Glomerular endothelial cell (primary cell): Measurements from ENCODE around the gene ABCD1. TPM values are rescaled to one million over a fixed set of nuclear protein-coding genes. Genes with fewer than 3 reads are reported as not detected.
"Not testable (repeated sequence)": the region's sequence is repeated elsewhere in the genome, so short reads cannot be mapped to it uniquely, and the experiment has no call there.

Source experiments
- DNase-seq: peaks from one replicate; pipeline ENCODE4 v3.0.0-alpha.2; 2011; ENCODE audit warnings: low read depth, low spot score; ENCODE audit errors: extremely low read depth
- total RNA-seq: library from RNA; depleted of rRNA; stranded (reverse); fragments of >200 nt; gene quantifications from 2 replicates; pipeline ENCODE4 v1.2.3, GENCODE V29; 2015

The ABCD1 gene
- total RNA-seq, 1 donor from 2014 or later, result 20.9 TPM

DNA sequence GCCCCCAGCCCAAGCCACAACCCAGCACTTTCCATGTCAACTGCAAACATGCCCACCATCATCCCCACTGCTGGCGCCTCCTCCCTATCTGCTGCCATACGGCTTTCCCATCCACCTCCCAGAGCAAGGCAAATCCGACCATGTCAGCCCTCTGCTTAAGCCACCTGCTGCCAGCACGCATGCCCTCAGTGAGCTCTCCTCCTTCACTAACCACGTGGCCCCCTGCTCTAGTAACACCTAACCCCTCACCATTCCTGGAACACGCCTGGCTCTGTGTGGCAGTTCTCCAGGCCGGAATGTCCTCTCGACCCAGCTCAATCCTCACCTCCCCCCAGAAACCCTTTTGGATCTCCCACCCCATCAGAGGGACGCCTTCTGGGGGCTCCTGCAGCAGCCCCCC lies 17.9 kb upstream of the ABCD1 start:
- no peak for DNase-seq

DNA sequence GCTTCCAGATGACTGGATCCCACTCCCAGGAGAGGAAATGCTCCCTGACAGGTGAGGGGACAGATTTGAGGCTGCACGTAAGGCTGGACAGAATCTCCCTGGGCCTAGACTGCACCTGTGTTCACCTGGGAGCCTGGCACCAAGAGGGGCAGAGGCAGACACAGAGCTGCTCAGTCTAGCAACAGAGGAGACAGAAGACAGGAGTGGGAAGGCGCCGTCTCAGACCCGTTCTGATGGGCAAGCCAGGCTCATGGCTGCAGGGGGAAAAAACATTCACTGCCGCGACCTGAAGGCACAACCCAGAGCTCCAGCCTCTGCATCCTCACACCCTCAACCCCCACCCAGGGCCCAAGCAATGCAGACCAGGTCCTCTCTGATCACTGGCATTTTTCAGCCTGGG lies 17.2 kb upstream of the ABCD1 start:
- no peak for DNase-seq

DNA sequence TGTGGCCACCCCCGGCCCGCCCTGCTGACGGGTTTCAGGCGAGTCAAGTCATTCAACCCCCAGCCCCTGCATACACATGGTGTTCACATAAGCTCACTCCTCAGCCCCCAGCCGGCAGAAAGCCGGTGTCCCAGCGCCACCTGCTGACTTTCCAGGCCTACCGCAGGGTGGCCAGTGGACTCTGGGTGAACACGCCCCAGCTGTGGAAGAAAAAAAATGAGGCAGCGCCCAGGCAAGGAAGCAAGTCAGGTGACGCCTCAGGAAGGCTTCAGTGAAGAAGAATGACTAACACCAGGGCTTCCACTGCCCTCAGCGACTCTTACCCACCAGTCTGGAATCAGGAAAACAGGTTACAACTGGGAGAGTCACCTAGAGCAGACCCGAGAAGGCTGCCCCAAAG lies 16.2 kb upstream of the ABCD1 start:
- DNase-seq, result no peak

DNA sequence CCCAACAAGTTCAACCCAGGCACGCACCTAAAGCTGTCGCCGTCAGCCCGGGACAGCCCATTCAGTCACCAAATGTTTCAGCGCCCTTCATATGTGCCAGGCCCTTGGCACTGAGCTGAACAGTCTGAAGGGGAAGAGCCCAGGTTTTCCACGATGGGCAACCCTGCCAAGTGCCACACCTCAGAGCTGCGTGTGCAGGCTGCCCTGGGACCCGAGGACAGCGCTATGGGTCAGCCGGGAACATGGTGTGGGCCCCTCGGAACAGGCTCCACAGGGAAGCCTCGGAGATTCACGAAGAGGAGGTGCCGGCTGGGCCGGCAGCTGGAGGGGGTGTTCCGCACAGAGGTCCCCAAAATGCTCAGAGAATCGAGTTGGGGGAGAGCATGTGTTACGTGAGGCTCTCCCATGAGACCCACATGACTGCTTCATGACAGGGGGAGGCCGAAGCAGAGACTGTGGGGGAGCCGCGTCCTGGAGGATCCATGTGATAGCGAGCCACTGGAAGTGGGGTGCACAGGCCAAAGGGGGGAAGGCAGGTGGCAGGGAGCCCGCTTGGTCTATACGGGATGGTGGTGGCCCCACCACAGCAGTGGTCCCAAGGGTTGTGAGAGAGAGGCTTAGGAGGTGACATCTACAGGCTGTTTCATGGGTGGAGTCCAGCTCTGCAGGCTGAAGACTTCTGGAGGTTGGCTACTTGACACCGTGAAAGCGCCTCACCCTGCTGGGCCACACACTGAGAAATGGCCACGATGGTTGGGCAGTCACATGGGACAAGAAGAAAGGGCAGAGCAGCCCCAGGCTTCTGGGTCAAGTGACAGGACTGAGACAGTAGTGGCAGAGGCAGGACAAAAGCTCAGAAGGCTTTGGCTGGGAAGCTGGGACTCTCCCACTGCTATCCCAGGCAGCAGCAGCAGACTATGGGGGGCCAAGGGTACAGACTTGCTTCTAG lies 14.7 kb upstream of the ABCD1 start:
- no peak for DNase-seq

DNA sequence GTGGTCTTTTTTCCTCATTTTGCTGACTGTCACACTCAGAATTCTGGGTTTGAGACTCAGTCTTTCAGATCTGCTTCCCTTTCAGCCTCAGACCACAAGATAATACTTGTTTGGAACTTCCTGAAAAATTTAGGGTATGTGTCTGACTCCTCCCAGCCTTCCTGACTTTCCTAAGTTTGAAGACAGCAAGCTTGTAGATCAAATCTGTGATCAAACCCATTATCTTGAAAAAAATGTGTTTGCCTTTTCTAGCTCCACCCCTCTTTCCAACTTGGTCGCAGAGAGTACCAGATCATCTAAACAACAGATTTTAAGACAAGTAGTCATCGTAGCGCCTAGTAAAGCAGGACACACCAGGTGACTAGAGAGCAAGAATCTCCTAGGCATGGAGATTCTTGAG lies 10.4 kb upstream of the ABCD1 start:
- no peak for DNase-seq

DNA sequence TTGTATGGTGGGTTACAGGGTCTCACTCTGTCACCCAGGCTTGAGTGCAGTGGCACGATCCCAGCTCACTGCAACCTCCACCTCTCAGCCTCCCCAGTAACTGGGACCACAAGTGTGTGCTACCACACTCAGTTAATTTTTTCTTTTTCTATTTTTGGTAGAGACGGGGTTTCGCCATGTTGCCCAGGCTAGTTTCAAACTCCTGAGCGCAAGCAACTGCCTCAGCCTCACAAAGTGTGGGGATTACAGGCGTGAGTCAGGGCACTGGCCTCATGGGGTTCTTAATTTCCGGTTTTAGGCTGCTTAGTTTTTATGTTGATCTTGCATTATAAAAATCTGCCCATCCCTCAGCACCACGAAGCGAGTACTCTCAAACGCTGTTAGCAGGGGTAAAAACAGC lies 7.2 kb upstream of the ABCD1 start:
- no peak for DNase-seq

DNA sequence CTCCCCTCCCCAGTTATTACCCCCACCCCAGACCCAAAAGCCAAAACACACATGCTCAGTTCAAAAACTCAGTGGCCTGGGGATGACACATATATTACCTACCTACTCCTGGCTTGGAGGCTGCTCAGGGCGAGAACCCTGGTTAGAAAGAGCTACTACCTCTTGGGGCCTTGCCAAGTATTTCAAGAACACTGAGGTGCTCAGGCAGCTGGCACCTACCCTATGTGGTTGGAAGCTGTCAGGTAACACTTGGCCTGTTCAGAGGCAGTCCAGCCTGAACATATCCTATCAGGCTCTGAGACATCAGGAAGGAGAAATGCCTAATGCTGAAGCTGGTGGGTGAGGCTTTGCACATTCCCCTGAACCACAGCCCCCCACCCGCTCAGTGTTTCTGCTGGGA lies 5.4 kb upstream of the ABCD1 start:
- DNase-seq, result no peak

DNA sequence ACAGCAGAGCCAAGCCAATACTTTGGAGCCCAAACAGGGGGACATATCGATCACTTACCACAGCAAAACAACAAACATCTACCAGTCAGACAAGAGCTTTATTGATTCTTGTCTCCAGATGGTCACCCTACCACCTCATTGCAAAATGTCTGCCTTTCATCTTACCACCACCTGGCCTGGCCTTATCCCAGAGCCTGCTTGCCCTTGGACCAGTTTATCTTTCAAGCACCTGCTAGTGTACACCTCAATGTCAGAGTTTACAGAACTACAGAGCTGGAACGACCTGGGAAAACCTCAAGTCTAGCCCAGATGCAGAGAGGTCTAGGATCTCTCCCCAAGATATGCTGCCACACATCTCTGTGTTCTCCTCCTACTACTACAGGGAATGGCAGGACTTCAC lies 5.0 kb upstream of the ABCD1 start:
- no peak for DNase-seq

DNA sequence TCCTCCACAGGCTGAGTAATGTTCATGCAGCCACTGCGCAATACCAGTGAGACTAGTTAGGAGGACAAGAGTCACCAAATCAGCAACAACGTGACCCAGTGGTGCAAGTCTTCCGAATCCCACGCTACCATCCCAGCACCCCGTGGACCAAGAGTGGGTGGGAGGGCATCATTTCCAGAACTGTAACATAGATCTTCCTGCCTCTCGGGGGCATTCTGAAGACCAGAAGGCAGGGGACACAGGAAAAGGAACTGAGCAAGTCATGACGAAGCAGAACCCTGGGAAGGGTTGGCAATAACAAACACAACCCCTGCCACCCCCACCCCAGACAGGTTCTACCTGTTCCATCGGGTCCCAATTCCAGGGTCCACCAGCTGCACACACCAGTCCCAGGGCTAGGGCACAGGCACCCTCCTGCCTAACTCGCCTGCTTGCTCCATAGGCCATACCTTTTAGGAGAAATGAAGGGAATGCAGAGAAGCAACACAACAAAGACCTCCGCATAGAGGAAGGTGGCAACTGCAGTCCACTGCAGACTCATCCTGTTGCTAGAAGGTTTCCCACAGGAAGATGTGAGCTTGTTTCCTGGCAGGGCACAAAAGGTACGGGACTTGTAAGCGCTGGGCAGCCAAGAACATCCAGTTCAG lies 1.8 kb upstream of the ABCD1 start:
- DNase-seq, result no peak

DNA sequence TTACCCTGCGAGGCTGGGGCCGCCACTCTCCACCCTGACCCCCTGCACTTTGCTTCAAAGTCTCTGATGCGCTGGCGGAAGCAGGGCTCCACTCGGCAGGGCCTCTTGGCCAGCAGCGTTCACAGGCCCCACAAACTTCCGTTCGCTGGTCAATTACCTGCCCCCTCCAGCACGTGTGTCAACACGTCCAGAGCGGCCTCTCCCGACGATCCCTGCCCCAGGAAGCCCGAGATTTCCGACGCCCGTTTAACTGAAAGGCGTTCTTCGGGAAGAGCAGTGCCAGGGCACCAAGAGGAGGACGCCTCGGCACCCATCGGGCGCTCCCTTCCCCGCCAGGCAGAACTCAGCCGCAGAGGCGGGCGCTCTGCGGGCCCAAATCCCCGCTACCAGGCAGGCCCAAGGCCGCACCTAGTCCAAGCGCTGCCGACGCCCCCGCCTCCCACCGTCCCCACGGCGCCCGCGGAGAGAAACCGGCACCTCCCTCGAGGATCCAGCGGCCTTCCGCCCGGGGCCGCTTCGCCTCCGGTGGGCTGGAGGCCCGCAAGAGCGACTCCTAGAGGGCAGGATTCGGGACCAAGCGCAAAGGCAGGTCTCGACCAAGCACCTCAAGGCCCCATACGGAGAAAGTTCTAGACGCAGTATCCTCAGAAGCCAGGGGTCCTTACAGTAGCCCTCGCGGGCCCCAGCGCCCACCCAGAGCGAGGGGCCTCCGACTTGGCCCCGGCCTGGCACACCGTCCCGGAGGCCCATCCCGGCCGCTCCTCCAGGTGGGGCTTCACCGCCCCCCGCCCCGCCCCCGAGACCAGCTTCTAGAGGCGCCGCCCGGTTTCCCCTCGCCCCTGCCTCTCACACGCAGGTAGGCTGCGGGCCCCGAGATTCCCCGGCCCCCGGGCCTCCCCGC lies 1.1 kb upstream of the ABCD1 start:
- DNase-seq, result no peak

DNA sequence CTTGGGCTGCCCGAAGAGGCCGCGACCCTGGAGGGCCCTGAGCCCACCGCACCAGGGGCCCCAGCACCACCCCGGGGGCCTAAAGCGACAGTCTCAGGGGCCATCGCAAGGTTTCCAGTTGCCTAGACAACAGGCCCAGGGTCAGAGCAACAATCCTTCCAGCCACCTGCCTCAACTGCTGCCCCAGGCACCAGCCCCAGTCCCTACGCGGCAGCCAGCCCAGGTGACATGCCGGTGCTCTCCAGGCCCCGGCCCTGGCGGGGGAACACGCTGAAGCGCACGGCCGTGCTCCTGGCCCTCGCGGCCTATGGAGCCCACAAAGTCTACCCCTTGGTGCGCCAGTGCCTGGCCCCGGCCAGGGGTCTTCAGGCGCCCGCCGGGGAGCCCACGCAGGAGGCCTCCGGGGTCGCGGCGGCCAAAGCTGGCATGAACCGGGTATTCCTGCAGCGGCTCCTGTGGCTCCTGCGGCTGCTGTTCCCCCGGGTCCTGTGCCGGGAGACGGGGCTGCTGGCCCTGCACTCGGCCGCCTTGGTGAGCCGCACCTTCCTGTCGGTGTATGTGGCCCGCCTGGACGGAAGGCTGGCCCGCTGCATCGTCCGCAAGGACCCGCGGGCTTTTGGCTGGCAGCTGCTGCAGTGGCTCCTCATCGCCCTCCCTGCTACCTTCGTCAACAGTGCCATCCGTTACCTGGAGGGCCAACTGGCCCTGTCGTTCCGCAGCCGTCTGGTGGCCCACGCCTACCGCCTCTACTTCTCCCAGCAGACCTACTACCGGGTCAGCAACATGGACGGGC lies 579 bp downstream of the ABCD1 start:
- no peak for DNase-seq

DNA sequence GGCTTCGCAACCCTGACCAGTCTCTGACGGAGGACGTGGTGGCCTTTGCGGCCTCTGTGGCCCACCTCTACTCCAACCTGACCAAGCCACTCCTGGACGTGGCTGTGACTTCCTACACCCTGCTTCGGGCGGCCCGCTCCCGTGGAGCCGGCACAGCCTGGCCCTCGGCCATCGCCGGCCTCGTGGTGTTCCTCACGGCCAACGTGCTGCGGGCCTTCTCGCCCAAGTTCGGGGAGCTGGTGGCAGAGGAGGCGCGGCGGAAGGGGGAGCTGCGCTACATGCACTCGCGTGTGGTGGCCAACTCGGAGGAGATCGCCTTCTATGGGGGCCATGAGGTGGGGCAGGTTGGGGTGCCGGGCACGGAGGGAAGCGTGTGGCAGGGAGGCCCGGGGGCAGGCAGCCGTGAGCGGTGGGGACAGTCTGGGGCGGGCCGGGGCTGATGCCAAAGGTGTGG lies 1.2 kb downstream of the ABCD1 start:
- no peak for DNase-seq

DNA sequence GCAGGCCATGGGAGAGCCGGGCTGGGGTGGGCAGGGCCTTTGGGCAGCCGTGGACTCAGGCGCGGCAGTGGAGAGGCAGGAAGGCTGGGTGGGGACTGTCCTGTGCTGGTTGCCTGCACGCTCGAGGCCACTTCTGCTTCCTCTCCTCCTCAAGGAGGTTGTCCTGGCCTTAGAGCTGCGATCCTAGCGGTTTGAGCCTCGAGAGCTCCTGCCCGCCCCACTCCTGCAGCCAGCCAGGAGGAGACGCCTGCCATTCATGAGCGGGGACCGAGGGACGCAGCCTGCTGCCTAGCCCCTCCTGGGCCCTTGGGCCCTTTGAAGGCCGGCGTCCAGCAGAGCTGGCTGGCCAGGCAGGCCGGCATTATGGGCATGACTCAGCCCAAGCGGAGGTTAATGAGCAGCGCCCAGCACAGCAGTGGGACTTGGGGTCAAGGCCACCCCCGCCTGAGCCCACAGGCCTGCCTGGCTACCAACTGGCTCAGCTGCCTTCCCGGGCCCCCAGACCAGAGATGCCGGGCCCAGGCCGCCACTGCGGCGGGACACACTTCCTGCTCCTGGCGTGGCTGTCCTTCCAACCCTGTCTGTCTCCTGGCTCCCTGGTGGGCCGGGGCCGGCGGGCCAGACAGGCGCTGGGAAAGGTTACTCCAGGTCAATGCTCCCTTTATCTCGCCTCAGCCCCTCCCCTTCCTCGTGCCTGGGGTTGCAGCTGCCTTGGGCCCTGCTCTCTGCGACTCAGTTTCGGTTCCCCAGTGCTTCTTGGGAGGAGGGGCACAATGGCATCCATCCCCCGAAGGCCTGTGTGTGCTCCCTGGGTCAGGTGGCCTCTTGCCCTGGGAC lies 1.8 kb downstream of the ABCD1 start:
- no peak for DNase-seq

DNA sequence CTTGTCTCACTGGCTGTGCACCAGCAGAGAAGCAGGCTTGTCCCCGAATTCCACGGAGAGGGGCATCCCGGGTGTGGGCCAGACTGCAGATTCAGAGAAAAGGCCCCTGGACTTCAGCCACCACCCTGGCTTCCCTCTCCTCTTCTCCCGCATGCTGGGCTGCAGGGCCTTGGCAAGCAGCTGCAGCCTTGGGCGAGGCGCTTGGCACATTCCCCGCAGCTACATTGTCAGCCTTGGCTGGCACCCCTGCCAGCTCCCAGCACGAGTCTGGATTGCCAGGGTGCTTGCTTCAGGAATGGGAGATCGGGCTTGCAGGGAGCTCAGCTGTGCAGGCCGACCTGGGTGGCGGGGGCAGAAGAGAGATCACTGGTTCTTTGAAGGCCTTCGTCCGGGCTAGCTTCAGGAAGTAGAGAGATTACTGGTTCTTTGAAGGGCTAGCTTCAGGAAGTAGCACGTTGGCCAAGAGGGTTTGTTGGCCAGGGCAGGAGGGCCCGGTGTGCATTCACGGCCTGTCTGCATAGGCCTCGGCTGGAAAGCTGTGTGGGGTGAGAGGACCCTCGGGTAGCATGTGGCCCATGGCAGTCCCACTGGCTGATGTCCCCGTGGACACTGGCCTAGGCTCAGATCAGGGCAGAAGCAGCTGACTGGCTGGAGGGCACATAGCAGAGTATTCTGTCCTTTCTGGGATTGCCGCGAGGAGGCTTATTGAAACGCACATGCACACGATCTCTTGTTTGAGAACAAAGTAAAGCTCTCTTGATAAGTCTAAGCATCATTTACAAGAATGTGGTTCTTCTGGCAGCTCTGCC lies 2.7 kb downstream of the ABCD1 start:
- no peak for DNase-seq

DNA sequence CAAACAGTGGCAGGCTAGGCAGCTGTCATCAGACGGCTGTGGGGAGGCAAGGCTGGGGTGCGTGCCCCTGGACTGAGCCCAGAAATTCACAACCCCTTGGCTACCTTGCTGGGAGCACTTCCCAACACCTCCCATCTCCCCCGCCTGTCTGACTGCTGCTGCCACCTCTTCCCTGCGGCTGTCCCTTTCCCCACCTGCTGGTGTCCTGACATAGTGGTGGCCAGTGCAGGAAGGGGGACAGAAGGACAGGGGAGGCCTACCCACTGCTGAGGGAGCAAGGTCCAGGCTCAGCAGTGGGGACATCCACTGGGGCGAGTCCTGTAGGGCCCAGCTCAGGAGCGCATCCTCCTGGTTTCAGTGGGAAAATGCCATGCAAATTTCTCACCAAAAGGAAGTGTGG lies 3.4 kb downstream of the ABCD1 start:
- no peak for DNase-seq

DNA sequence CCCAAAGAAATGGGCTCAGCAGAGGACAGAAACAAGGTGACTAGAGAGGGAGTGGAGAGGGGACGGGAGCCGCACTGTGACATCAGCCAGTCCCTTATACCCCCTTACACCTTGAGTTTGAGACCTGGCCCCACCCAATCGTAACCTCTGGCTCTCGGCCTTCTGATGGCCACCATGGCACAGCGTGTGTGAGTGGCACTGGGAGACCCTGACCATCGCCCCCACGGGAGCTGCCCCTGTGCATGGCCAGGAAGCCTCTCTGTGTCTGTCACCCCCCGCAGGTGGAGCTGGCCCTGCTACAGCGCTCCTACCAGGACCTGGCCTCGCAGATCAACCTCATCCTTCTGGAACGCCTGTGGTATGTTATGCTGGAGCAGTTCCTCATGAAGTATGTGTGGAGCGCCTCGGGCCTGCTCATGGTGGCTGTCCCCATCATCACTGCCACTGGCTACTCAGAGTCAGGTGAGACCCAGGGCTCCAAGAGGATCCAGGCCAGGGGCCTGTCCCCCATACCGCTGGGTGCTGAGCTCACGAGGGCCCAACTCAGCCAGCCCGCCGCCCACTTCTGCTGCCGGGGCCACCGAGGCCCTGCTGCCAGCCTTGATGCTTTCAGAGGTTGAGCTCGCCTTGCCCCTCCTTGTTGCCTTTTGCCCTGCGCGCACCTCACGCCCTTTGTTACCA lies 4.4 kb downstream of the ABCD1 start:
- DNase-seq, result no peak

DNA sequence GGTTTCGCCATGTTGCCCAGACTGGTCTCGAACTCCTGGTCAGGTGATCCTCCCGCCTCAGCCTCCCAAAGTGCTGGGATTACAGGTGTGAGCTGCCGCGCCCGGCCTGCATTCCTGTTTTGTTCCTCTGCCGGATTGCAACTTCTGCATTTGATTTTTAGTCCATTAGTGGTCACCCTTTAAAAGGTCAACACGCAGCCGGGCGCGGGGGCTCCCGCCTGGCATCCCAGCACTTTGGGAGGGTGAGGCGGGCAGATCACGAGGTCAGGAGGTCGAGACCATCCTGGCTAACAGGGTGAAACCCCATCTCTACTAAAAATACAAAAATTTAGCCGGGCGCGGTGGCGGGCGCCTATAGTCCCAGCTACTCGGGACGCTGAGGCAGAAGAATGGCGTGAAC lies 5.5 kb downstream of the ABCD1 start:
- DNase-seq, result not testable (repeated sequence)
